DMS79 treated with DMSO at 0.1 percent for 48 hours (cell line): Measurements from ENCODE around the gene LOC128125822.
"Not testable (repeated sequence)": the region's sequence is repeated elsewhere in the genome, so short reads cannot be mapped to it uniquely, and the experiment has no call there.

Source experiments
- DNase-seq: peaks from one replicate; lab custom pipeline; 2025; lab: John Stamatoyannopoulos, UW

LOC128125822 gene

DNA sequence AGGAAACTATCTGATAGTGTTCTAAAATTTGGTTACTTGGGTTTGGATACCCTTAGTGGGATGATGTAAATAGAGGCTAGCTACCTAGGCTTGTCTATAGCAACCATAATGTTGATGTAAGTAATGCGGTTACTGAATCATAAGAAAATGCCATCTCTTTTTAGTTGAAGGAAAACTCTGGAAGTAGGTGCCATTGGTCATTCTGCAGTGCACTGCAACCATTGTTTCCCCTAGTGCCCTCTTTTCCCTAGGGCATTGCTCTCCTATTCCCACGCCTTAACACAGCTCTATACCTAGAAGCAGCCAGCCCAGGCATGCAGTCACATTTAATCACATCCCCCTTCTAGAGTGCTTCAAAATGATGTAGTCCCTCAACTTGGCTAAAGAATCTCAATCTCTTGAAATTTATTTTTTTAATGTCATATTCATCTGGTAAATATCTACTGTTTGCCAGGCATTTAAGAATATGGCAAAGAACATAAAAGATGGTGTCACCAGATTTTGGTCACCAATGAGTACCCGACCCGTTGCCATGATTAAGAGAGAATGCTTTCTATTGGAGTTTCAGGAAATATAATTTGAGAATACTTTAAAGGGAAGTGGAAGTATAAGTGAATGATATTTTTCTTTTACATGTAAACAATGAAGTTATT, 10.4 kb downstream of the LOC128125822 start:
- no peak for DNase-seq

DNA sequence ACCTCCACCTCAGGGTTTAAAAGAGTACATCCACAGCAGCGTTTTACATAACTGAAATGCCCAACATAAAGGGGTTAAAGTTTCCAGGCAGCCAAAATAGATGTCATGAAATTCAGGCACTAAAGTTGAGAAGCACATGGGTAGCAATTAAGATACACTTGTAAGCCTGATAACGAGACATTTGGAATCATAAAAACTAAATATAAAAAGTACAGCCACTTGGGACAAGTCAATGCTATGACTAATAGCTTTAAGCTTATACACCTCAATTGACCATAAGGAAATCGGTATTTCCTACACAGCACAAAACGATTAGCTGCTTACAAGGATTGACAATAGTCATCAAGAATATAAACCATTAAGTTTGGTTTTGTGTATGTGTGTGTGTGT, 11.8 kb downstream of the LOC128125822 start:
- no peak for DNase-seq

DNA sequence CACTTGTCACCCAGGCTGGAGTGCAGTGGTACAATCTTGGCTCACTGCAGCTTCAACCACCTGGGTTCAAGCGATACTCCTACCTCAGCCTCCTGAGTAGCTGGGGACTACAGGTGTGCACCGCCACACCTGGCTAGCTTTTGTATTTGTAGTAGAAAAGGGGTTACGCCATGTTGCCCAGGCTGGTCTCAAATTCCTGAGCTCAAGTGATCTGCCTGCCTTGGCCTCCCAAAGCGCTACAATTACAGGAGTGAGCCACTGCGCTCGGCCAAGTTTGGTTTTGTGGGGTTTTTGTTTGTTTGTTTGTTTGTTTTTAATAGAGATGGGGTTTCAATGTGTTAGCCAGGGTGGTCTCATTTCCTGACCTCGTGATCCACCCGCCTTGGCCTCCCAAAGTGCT, 12.3 kb downstream of the LOC128125822 start:
- DNase-seq: no peak

DNA sequence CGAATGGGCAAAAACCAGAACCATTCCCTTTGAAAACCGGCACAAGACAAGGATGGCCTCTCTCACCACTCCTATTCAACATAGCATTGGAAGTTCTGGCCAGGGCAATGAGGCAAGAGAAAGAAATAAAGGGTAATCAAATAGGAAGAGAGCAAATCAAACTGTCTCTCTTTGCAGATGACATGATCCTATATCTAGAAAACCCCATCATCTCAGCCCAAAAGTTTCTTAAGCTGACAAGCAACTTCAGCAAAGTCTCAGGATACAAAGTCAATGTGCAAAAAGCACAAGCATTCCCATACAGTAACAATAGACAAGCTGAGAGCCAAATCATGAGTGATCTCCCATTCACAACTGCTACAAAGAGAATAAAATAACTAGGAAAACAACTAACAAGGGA, 13.4 kb downstream of the LOC128125822 start:
- DNase-seq: not testable (repeated sequence)

DNA sequence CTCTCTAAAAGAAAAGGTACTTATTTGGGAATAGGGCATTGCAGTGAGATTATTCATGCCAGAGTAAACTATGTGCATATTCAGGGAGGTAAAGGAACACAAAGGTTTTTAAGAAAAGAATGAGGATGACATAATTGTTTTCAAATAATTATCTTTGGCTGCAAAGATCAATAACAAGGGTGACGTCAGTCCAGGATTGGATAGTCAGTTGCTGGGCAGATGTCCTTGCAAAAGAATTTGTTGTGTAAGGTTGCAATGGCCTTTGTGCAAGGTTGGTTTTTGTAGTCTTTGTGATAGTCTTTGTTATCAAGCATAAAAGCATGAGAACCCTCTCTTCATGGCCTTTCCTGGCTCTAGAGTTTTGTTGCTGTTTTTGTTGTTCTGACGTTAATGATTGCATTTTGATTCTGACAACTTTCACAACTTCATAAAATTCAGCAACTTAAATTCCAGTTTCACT, 17.7 kb downstream of the LOC128125822 start:
- DNase-seq: no peak

DNA sequence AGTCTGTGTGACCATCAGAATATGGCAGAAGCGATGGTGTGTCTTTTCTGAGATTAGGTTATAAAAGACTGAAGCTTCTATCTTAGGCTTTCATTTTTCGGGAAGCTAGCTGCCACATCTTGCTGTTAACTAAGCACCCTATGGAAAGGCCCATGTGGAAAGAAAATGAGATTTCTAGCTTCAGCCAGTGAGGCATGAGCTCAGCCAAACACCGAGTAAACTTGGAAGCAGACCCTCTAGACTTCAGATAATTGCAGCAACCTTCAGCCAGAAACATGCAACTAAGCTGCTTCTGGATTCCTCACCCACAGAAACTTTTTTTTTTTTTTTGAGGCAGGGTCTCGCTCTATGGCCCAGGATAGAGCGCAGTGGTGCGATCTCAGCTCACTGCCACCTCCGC, 20.6 kb downstream of the LOC128125822 start:
- DNase-seq: no peak

DNA sequence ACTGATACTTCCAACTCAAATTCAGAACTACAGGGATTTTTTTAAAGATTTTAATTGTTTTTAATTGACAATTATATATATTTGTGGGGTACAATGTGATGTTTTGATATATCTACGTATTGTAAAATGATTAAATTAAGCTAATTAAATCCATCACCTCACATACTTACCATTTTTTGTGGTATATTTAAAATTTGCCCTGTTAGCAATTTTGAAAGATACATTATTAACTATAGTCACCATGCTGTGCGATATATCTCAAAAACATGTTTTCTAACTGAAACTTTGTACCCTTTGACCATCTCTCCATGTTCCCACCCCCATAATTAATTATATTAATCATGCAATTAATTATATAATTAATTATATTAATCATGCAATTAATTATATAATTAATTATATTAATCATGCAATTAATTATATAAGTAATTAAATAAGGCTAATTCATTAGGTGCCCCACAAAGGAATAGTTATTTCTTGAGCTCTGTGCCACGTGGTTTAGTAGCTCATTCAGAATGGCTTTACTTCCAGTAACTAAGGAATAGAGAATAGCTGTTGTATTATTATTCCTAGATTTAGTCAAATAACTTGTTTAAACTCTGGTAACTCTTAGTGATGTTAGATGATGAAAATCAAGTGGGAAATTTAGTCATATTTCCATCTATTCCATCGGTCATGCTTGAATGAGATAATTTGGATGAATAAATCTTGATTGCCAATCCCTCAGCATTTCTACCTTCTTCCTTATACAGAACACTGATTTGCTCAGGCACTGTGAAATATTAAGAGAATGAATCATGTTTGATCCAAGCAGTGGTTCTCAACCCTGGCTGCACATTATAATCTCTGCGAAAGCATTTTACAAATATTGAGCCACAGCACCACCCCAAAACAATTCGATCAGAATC, 25.1 kb downstream of the LOC128125822 start:
- peak; percentile 24 for DNase-seq

DNA sequence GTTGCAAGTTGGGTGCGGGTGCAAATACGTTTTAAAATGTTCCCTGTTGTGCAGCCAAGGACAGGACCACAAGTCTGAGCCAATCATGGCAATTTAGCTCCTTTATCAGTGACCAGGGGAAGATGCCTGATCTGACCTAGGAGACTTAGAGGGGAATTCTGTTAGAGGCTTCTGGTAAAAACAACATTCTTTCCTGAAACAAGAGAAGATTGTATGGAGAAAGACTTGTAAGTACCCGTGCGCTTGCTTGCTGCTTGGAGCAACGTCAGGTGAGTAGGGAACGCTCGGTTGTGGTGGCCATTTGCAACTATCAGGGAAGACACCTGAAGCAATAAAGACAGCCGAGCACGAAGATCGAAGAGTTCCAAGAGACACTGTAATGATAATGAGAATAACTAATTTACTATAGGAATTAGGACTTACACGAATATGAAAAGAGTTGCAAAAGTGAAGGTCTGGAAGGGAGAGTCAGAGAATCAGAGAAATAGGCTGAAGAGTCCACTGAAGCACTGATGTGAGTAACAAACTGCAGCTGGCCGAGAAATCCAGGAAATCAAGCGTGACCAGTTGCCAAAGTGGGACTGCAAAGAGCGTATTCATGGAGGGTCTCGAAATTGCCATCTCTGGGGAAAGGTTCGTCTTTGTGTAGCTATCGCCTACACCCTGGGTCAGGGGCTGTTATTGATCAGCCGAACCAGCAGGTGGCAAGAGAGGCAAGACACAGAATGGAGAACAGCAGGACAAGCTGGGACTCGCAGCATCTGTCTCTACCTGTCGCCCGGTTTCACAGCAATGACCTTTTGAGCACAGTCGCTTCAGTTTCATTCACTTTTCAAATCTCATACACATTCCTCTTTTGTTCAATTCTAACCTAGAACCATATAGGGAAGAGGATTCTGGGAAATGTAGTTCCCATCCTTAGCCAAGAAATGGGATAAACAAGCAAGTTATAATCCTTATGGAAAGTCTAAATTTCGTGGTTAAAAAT, 26.1 kb downstream of the LOC128125822 start:
- peak; percentile 81 for DNase-seq

DNA sequence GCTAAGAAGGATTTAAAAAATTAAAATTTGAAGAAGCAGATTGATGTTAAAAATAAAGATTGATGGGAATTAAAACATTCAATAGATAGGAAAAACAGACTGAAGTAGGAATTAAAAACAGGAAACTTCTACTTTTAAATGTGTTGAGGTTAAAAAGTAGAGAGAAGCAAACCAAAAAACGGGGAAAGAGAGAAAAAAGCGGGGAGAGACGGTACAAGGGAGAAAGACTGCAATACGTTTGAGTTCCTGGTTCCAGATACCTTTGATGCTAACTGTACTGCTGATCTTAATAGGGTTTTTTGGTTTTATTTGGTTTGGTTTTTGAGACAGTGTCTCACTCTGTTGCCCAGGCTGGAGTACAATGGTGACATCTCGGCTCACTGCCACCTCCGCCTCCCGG, 27.0 kb downstream of the LOC128125822 start:
- no peak for DNase-seq

DNA sequence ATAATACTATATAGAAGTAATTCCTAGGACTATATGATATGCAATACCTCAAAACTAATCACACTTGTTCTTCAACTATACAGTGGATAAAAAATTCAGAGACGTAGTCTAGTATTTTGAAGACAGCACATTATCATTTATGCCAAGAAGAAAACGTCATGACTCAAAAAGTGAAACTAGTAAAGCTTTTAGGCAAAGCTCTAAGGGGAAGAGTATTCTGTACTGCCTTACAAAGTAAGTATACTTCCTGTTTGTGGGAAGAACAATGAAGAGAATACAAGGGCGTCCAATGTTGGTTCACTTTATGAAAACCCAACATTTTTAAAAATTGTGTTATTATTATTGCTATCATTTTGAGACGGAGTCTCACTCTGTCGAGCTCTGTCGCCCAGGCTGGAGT, 27.9 kb downstream of the LOC128125822 start:
- no peak for DNase-seq

DNA sequence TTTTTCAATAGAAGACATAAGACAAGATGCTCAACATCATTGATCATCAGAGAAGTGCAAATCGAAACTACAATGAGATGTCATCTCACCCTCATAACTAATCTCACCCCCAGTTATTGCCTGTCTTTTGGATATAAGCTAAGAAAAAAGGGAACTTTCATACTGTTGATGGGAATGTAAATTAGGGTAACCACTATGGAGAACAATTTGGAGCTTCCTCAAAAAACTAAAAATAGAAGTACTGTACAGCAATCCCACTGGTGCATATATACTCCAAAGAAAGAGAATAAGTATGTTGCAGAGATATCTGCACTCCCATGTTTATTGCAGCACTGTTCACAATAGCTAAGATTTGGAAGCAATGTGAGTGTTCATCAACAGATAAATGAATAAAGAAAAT, 37.0 kb downstream of the LOC128125822 start:
- no peak for DNase-seq

DNA sequence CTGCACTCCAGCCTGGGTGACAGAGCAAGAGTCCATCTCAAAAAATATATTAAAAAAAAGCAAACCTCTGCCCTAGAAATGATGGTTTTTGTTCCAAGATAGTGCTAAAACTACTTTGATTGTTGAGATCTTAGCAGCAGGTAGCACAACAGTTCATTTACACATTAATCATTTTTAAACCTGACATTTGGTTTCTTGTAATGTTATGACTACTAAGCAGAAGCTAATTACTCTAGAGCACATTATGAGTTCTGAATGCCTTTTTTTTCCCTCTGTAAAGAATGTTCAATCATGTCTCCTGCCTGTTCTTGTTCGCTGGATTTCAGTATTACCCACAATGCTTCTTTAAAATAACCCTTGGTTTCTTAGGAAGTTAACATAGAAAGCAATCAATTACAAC, 38.7 kb downstream of the LOC128125822 start:
- DNase-seq: no peak

DNA sequence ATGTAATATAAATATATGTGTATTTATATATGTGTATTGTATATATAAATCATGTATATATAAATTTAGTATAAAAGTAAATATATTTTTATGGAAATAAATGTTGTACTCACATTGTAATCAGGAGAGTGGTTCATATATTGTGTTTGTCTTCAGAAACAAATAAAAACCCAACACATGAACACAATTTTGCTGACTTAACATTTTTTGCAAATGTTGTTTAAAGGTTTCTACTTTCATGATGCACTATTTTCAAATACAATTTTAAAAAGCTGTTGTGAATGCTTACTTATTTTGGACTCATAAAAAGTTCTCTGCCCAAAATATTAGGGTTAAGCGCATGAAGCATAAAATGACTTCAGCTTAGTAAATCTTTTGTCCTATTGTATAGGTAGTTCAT, 39.3 kb downstream of the LOC128125822 start:
- no peak for DNase-seq

DNA sequence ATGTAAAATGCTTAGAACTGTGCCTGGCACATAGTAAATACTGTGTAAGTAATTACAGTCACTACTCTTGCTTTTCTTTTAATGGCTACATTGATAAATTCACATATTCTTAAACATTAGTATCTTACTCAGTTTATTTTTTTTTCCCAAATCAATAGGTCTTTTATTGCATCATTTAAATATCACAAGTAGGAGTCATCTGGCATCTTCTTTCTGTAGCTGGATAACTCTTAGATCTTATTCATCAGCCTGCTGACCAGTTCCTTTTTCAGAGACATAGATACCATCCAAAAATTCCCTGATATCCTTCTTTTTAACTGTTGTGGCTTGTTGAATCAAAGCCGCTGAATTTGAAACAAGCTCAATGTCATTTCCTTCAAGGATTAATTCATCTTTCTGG, 43.3 kb downstream of the LOC128125822 start:
- no peak for DNase-seq
